ENCODE results near the gene CACFD1. TPM values are rescaled to one million over a fixed set of nuclear protein-coding genes. Genes with fewer than 3 reads are reported as not detected.
A peak's percentile ranks its signal among the peaks of the same experiment; 100 is the strongest.

The CACFD1 gene
- total and polyA plus RNA-seq, 2 of the 13 experiments (the other 11 are each of a cell fraction or from before 2014, with no cell fraction given) = 13.8 to 14.6 TPM

GRCh38 chr9:133478851-133479711, 19.3 kb downstream of the CACFD1 start, which contains the start of gene SLC2A6 (continued):
- TF ChIP-seq SIX1 (CRISPR knock-in tag; IDR thresholded peaks at IDR 0.05; ENCODE audit: borderline replicate concordance) (no peak), XBP1 (CRISPR knock-in tag; IDR thresholded peaks at IDR 0.05) (no peak), CCAR2 (optimal IDR thresholded peaks at IDR 0.05; ENCODE audit: low read depth, low read length) (no peak), ZC3H13 (CRISPR knock-in tag; IDR thresholded peaks at IDR 0.05) (0 out of 2 replicates have a peak, but pooled peaks have one; percentile 35), MXI1 (IDR thresholded peaks at IDR 0.05; ENCODE audit: borderline replicate concordance, low read depth, low read length) (peak; percentile 44; the same call in 1 of the 3 replicates), ZBTB33 (CRISPR knock-in tag; IDR thresholded peaks at IDR 0.05) (no peak), JARID2 (CRISPR knock-in tag; IDR thresholded peaks at IDR 0.05; ENCODE audit: insufficient replicate concordance) (no peak), ZNF564 (CRISPR knock-in tag; IDR thresholded peaks at IDR 0.05) (no peak), RFXANK (CRISPR knock-in tag; IDR thresholded peaks at IDR 0.05) (no peak), SALL2 (CRISPR knock-in tag; IDR thresholded peaks at IDR 0.05) (no peak), ZBTB46 (CRISPR knock-in tag; IDR thresholded peaks at IDR 0.05; ENCODE audit: borderline replicate concordance) (no peak), HINFP (CRISPR knock-in tag; IDR thresholded peaks at IDR 0.05; ENCODE audit: low read depth) (0 out of 2 replicates have a peak, but pooled peaks have one; percentile 34), EHMT2 (IDR thresholded peaks at IDR 0.05; ENCODE audit: borderline replicate concordance, low read depth, low read length) (no peak), SCMH1 (CRISPR knock-in tag; IDR thresholded peaks at IDR 0.05; ENCODE audit: borderline replicate concordance) (no peak), CBX2 (IDR thresholded peaks at IDR 0.05; ENCODE audit: low read depth, low read length) (no peak), CBX2 (CRISPR knock-in tag; IDR thresholded peaks at IDR 0.05; ENCODE audit: low read depth) (no peak), PHF8 (CRISPR knock-in tag; IDR thresholded peaks at IDR 0.05) (peak; percentile 77), PAWR (CRISPR knock-in tag; IDR thresholded peaks at IDR 0.05; ENCODE audit: borderline replicate concordance) (no peak), RBFOX2 (IDR thresholded peaks at IDR 0.05; ENCODE audit: low read depth, low read length) (peak; percentile 73), SNRNP70 (IDR thresholded peaks at IDR 0.05; ENCODE audit: low read depth, low read length) (no peak)
- TF ChIP-seq, protein P1, sequence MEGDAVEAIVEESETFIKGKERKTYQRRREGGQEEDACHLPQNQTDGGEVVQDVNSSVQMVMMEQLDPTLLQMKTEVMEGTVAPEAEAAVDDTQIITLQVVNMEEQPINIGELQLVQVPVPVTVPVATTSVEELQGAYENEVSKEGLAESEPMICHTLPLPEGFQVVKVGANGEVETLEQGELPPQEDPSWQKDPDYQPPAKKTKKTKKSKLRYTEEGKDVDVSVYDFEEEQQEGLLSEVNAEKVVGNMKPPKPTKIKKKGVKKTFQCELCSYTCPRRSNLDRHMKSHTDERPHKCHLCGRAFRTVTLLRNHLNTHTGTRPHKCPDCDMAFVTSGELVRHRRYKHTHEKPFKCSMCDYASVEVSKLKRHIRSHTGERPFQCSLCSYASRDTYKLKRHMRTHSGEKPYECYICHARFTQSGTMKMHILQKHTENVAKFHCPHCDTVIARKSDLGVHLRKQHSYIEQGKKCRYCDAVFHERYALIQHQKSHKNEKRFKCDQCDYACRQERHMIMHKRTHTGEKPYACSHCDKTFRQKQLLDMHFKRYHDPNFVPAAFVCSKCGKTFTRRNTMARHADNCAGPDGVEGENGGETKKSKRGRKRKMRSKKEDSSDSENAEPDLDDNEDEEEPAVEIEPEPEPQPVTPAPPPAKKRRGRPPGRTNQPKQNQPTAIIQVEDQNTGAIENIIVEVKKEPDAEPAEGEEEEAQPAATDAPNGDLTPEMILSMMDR (CRISPR knock-in tag; IDR thresholded peaks at IDR 0.05) = no peak
- TF ChIP-seq, protein P2, sequence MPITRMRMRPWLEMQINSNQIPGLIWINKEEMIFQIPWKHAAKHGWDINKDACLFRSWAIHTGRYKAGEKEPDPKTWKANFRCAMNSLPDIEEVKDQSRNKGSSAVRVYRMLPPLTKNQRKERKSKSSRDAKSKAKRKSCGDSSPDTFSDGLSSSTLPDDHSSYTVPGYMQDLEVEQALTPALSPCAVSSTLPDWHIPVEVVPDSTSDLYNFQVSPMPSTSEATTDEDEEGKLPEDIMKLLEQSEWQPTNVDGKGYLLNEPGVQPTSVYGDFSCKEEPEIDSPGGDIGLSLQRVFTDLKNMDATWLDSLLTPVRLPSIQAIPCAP (CRISPR knock-in tag; IDR thresholded peaks at IDR 0.05; ENCODE audit: low read depth) = 0 out of 2 replicates have a peak, but pooled peaks have one; percentile 35

Data from HepG2 (cell line).